ENCODE results near the gene NCR3LG1. TPM values are rescaled to one million over a fixed set of nuclear protein-coding genes. Genes with fewer than 3 reads are reported as not detected.

NCR3LG1 gene
- total RNA-seq, 1 experiment from 2014 or later: 1.4 TPM

GRCh38 chr11:17403980-17404759, 52.6 kb downstream of the NCR3LG1 start:
- Histone ChIP-seq H2BK15ac (ENCODE audit: low read depth, low read length) (no peak overlapping the region), H3K27ac (ENCODE audit: insufficient read length, low read depth, low read length) (no peak overlapping the region)
- no CpG with 5 or more reads among the region's 18 CpGs for WGBS (ENCODE audit: extremely low coverage, insufficient read length, low lambda C conversion rate)

More at GRCh38 chr11:17403980-17404759, 52.6 kb downstream of the NCR3LG1 start:
- no peak overlapping the region for H3K56ac ChIP-seq (ENCODE audit: insufficient read length, low read depth, low read length)
- no peak overlapping the region for H3K4me3 Mint-ChIP-seq
- H4K8ac ChIP-seq (replicated peaks; ENCODE audit: insufficient read length, low read depth, low read length): no peak overlapping the region
- H3T11ph ChIP-seq (ENCODE audit: low read length): no peak overlapping the region
- no peaks in the 10 kb centered on the region for H3K36me3 Mint-ChIP-seq (ENCODE audit: insufficient read depth in 1 of 3, low read depth in 3 of 3)
- no peaks in the 10 kb centered on the region for H3K4me1 ChIP-seq (ENCODE audit: insufficient read depth, low read length)
- H4K5ac ChIP-seq (ENCODE audit: insufficient read length, low read depth, low read length): no peak overlapping the region
- no peaks in the 10 kb centered on the region for H3K23me2 ChIP-seq (ENCODE audit: insufficient read length, low read depth, low read length, poor library complexity, severe bottlenecking)
- no peak overlapping the region for H2AFZ ChIP-seq (ENCODE audit: low read length)
- H3K14ac ChIP-seq (ENCODE audit: insufficient read depth, low read length): no peak overlapping the region
- no peak overlapping the region for H2BK5ac ChIP-seq (ENCODE audit: insufficient read length, low read length)
- no peak overlapping the region for H3K9ac ChIP-seq (ENCODE audit: extremely low read depth, insufficient read length, low read length)
- H2AK5ac ChIP-seq (ENCODE audit: insufficient read length, low read length): no peak overlapping the region
- H3K27me3 ChIP-seq (ENCODE audit: insufficient read depth, low read length): no peaks in the 10 kb centered on the region
- H3K9me3 Mint-ChIP-seq: peaks cover 0 to 4% of the 10 kb centered on the region in 2 experiments; a peak in 1 of 5 replicates
- H4K20me1 ChIP-seq (ENCODE audit: control insufficient read depth, insufficient read depth, insufficient read length): no peaks in the 10 kb centered on the region
- no peaks in the 10 kb centered on the region for H3K9me3 ChIP-seq (ENCODE audit: control insufficient read depth, low read depth, low read length)
- H2BK120ac ChIP-seq (ENCODE audit: low read depth, low read length, poor library complexity, severe bottlenecking): no peak overlapping the region
- H2BK12ac ChIP-seq (ENCODE audit: insufficient read length, low read depth, low read length): no peak overlapping the region
- DNase-seq: no peak
- no peaks in the 10 kb centered on the region for H3K79me2 ChIP-seq (ENCODE audit: insufficient read depth, low read length)
- H3K27me3 Mint-ChIP-seq (ENCODE audit: low read depth): peaks cover 7% of the 10 kb centered on the region
- TF ChIP-seq CTCF (conservative IDR thresholded peaks at IDR 0.05): no peak
- no peaks in the 10 kb centered on the region for H3K79me1 ChIP-seq (ENCODE audit: insufficient read depth, low read depth, low read length, poor library complexity, severe bottlenecking)
- no peak overlapping the region for H2BK20ac ChIP-seq (ENCODE audit: low read depth, low read length, poor library complexity, severe bottlenecking)
- no peak overlapping the region for H3K4me2 ChIP-seq (ENCODE audit: insufficient read depth, insufficient read length, low read length)
- H3K4me1 Mint-ChIP-seq: peaks cover 2 to 13% of the 10 kb centered on the region in 2 experiments; a peak in 2 of 4 replicates
- no peak overlapping the region for H3K4ac ChIP-seq (ENCODE audit: low read depth, low read length)
- H3K18ac ChIP-seq (ENCODE audit: insufficient read length, low read depth, low read length): no peak overlapping the region
- no peak overlapping the region for H3K27ac Mint-ChIP-seq
- no peak overlapping the region for H3K23ac ChIP-seq (ENCODE audit: insufficient read length, low read depth, low read length)
- H4K91ac ChIP-seq (ENCODE audit: insufficient read length, low read depth, low read length): no peak overlapping the region
